K562 (cell line): ENCODE measurements around the gene VGF. TPM values are rescaled to one million over a fixed set of nuclear protein-coding genes. Genes with fewer than 3 reads are reported as not detected.

Experiments used
- ELF1 ChIP-seq: fragments of 200-800 bp; sonication (Bioruptor generic); IDR thresholded peaks from 2 replicates; pipeline ENCODE4 v1.6.1; 2016; ENCODE audit warnings: missing genetic modification characterization, missing compliant biosample characterization
- FOXJ2 ChIP-seq: fragments of 200-800 bp; sonication (Bioruptor generic); IDR thresholded peaks from 2 replicates; pipeline ENCODE4 v1.6.1; 2016; ENCODE audit warnings: missing genetic modification characterization, missing compliant biosample characterization
- MCM3 ChIP-seq: fragments of 450-650 bp; IDR thresholded peaks from 2 replicates; pipeline ENCODE4 v1.6.1; 2016
- NCOA6 ChIP-seq: fragments of 450-650 bp; IDR thresholded peaks from 2 replicates; pipeline ENCODE4 v1.6.1; 2017; ENCODE audit warnings: mild to moderate bottlenecking
- PRPF4 ChIP-seq: fragments of 200-400 bp; formaldehyde crosslinking; IDR thresholded peaks from one replicate; pipeline ENCODE4 v1.6.1; 2017; ENCODE audit warnings: low read length, low read depth, mild to moderate bottlenecking; ENCODE audit not compliant: insufficient read depth, poor library complexity, severe bottlenecking
- TAF15 ChIP-seq: fragments of 200-400 bp; formaldehyde crosslinking; IDR thresholded peaks from 2 replicates; pipeline ENCODE4 v1.6.1; 2017; ENCODE audit warnings: mild to moderate bottlenecking, low read depth, low read length, moderate library complexity
- TRIM24 ChIP-seq, 2 experiments: fragments of 450-650 bp; IDR thresholded peaks; 2 replicates each; pipeline ENCODE4 v1.6.1; 2016
- ZBTB1 ChIP-seq: sonication (generic); formaldehyde crosslinking; IDR thresholded peaks from 2 replicates; pipeline ENCODE4 v1.8.1; 2023; ENCODE audit warnings: missing genetic modification reagents, low read depth, mild to moderate bottlenecking, borderline replicate concordance
- ZNF282 ChIP-seq: sonication (generic); formaldehyde crosslinking; IDR thresholded peaks from 2 replicates; pipeline ENCODE4 v1.8.1; 2023; ENCODE audit warnings: missing genetic modification reagents
- ZNF592 ChIP-seq: fragments of 450-650 bp; IDR thresholded peaks from 2 replicates; pipeline ENCODE4 v1.6.1; 2017; ENCODE audit warnings: antibody characterized with exemption, mild to moderate bottlenecking
- polyA plus RNA-seq, 8 experiments: library from polyadenylated mRNA; depleted of rRNA in 4 of 8; stranded (reverse) in 5 of 8; unstranded in 3 of 8; fragments of >200 nt; fragmentation: Nextera tagmentation in 2 of 8; fragmentation: Illumina TruSeq in 1 of 8; extraction: Ambion mirVana in 2 of 8; extraction: Trizol in 1 of 8; gene quantifications; 2 replicates each; pipeline versions ENCODE4 v1.2.1 to v1.2.3, GENCODE V29; 2011 to 2014; ENCODE audit warnings: inconsistent platforms in 1 of 8, missing spikeins in 1 of 8
- total RNA-seq, 7 experiments: library from RNA; depleted of rRNA in 6 of 7; stranded (reverse); fragments of >200 nt in 6 of 7; fragmentation: Illumina TruSeq in 2 of 7; extraction: Trizol in 2 of 7; gene quantifications; 2 replicates each; pipeline versions ENCODE4 v1.2.1 to v1.2.3, GENCODE V29; 2011 to 2021; ENCODE audit warnings: low replicate concordance in 1 of 7
- TF ChIP-seq, protein P1 (sequence below), 2 experiments: fragments of 450-650 bp in 1 of 2; sonication (generic) in 1 of 2; formaldehyde crosslinking in 1 of 2; IDR thresholded peaks; 2 replicates each; pipeline versions ENCODE4 v1.7.1 to v1.9.0; 2016 to 2022; ENCODE audit warnings: inconsistent platforms in 1 of 2, mild to moderate bottlenecking in 1 of 2, missing genetic modification reagents in 1 of 2
- TF ChIP-seq, protein P2 (sequence below): fragments of 450-650 bp; formaldehyde crosslinking; IDR thresholded peaks from 2 replicates; pipeline ENCODE4 v1.4.0; 2020; ENCODE audit warnings: mild to moderate bottlenecking, moderate library complexity

The VGF gene
- total and polyA plus RNA-seq, 9 of the 15 experiments (the other 6 are each of a cell fraction or from before 2014, with no cell fraction given): 0.03 to 5.7 (median 0.34) TPM

- TF ChIP-seq ZNF592 (no peak), TAF15 (no peak), ZBTB1 (CRISPR knock-in tag) (peak; percentile 89), NCOA6 (peak; percentile 75), ELF1 (tag) (peak; percentile 53; the same call in 1 of the 2 replicates), ZNF282 (CRISPR knock-in tag) (0 out of 2 replicates have a peak, but pooled peaks have one; percentile 32), PRPF4 (no peak), MCM3 (no peak), TRIM24 (IDR thresholded peaks at IDR 0.05) (no peak), FOXJ2 (tag) (peak; percentile 70)
- TF ChIP-seq, protein P1, sequence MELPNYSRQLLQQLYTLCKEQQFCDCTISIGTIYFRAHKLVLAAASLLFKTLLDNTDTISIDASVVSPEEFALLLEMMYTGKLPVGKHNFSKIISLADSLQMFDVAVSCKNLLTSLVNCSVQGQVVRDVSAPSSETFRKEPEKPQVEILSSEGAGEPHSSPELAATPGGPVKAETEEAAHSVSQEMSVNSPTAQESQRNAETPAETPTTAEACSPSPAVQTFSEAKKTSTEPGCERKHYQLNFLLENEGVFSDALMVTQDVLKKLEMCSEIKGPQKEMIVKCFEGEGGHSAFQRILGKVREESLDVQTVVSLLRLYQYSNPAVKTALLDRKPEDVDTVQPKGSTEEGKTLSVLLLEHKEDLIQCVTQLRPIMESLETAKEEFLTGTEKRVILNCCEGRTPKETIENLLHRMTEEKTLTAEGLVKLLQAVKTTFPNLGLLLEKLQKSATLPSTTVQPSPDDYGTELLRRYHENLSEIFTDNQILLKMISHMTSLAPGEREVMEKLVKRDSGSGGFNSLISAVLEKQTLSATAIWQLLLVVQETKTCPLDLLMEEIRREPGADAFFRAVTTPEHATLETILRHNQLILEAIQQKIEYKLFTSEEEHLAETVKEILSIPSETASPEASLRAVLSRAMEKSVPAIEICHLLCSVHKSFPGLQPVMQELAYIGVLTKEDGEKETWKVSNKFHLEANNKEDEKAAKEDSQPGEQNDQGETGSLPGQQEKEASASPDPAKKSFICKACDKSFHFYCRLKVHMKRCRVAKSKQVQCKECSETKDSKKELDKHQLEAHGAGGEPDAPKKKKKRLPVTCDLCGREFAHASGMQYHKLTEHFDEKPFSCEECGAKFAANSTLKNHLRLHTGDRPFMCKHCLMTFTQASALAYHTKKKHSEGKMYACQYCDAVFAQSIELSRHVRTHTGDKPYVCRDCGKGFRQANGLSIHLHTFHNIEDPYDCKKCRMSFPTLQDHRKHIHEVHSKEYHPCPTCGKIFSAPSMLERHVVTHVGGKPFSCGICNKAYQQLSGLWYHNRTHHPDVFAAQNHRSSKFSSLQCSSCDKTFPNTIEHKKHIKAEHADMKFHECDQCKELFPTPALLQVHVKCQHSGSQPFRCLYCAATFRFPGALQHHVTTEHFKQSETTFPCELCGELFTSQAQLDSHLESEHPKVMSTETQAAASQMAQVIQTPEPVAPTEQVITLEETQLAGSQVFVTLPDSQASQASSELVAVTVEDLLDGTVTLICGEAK (IDR thresholded peaks at IDR 0.05): peak; percentile 77
- TF ChIP-seq, protein P1 (CRISPR knock-in tag; IDR thresholded peaks at IDR 0.05): peak; percentile 65
- TF ChIP-seq, protein P2, sequence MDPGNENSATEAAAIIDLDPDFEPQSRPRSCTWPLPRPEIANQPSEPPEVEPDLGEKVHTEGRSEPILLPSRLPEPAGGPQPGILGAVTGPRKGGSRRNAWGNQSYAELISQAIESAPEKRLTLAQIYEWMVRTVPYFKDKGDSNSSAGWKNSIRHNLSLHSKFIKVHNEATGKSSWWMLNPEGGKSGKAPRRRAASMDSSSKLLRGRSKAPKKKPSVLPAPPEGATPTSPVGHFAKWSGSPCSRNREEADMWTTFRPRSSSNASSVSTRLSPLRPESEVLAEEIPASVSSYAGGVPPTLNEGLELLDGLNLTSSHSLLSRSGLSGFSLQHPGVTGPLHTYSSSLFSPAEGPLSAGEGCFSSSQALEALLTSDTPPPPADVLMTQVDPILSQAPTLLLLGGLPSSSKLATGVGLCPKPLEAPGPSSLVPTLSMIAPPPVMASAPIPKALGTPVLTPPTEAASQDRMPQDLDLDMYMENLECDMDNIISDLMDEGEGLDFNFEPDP (CRISPR knock-in tag): no peak
Observed at GRCh38 chr7:101165075-101165957, at the start of gene VGF (continued).
